Lung (tissue), 12 donors: ENCODE measurements around the gene C1QTNF3. TPM values are rescaled to one million over a fixed set of nuclear protein-coding genes. Genes with fewer than 3 reads are reported as not detected.

Experiments
- ATAC-seq: fragments of 200-7000 bp; cut with Tn5 transposase; one replicate; pipeline ENCODE4 v1.9.1; 2020; ENCODE audit warnings: moderate number of reproducible peaks; ENCODE audit not compliant: insufficient read depth, low FRiP score
- DNase-seq, 3 donors: peaks; one replicate each; pipeline ENCODE4 v3.0.0-alpha.2; 2013 to 2017
- H3K27ac ChIP-seq, 2 donors: one replicate each; pipeline ENCODE4 v1.5.1; 2013; ENCODE audit warnings: mild to moderate bottlenecking in 2 of 2, moderate library complexity in 2 of 2, control low read depth in 1 of 2, inconsistent platforms in 1 of 2, low read depth in 1 of 2, low read length in 1 of 2
- H3K27me3 ChIP-seq, 3 donors: one replicate each; pipeline ENCODE4 v1.5.1; 2013; ENCODE audit warnings: low read length in 2 of 3; ENCODE audit not compliant: control insufficient read depth in 3 of 3, insufficient read depth in 3 of 3
- H3K36me3 ChIP-seq, 4 donors: one replicate each; pipeline ENCODE4 v1.5.1; 2013; ENCODE audit warnings: low read length in 4 of 4, mild to moderate bottlenecking in 1 of 4, moderate library complexity in 1 of 4; ENCODE audit not compliant: control insufficient read depth in 4 of 4, insufficient read depth in 4 of 4
- H3K4me1 ChIP-seq, 5 donors: one replicate each; pipeline ENCODE4 v1.5.1; 2013; ENCODE audit warnings: low read length in 5 of 5, mild to moderate bottlenecking in 2 of 5, moderate library complexity in 1 of 5; ENCODE audit not compliant: control insufficient read depth in 5 of 5, insufficient read depth in 5 of 5
- H3K4me3 ChIP-seq: one replicate; pipeline ENCODE4 v1.5.1; 2013; ENCODE audit warnings: mild to moderate bottlenecking, control low read depth, moderate library complexity
- H3K9ac ChIP-seq, 2 donors: one replicate each; pipeline ENCODE4 v1.5.1; 2013; ENCODE audit warnings: low read length in 2 of 2, control low read depth in 1 of 2; ENCODE audit not compliant: insufficient read depth in 1 of 2
- H3K9me3 ChIP-seq, 4 donors: one replicate each; pipeline ENCODE4 v1.5.1; 2013; ENCODE audit warnings: low read length in 3 of 4, mild to moderate bottlenecking in 1 of 4, moderate library complexity in 1 of 4; ENCODE audit not compliant: control insufficient read depth in 4 of 4, insufficient read depth in 3 of 4
- CTCF ChIP-seq: IDR thresholded peaks from 2 replicates; pipeline ENCODE4 v1.5.1; 2012; ENCODE audit warnings: mild to moderate bottlenecking; ENCODE audit errors: control extremely low read depth, extremely low read depth
- WGBS, 2 donors: extraction: QIAGEN DNeasy Blood & Tissue Kit; methylation state at CpG; one replicate each; pipeline ENCODE4 v1.1.7; 2013; 5-methylcytosine and 5-hydroxymethylcytosine counted together
- polyA plus RNA-seq, 2 donors: library from polyadenylated mRNA; stranded (reverse); fragments of 200-250 nt; gene quantifications; one replicate each; pipeline ENCODE4 v1.2.1, GENCODE V29; 2013
- total RNA-seq, 2 donors: library from RNA; depleted of rRNA in 1 of 2; stranded (reverse); fragments of >200 nt in 1 of 2; gene quantifications; one replicate each; pipeline ENCODE4 v1.2.1, GENCODE V29; 2014 to 2021
- donor health status: control.
- donor health status: control.
- donor health status: Bipolar disorder and iron deficiency.
- donor health status: healthy.
- donor health status: DM: yes; HTN: yes; CAD: no.

Gene C1QTNF3
- total and polyA plus RNA-seq, 4 donors: 0.92 to 20.3 (median 3.9) TPM

- H3K4me1 ChIP-seq: peaks cover 0 to 6% (median 0%) of the 10 kb centered on the region in 5 donors
- H3K36me3 ChIP-seq: peaks cover 0 to 11% (median 9%) of the 10 kb centered on the region in 4 donors
- H3K4me3 ChIP-seq: no peak overlapping the region
- no peaks in the 10 kb centered on the region for H3K27me3 ChIP-seq
- DNase-seq: no peak
- H3K9me3 ChIP-seq: no peaks in the 10 kb centered on the region
- no peak overlapping the region for H3K9ac ChIP-seq
- H3K27ac ChIP-seq: no peak overlapping the region
- TF ChIP-seq CTCF: no peak
- ATAC-seq: no peak
- 91 to 92% methylated on average over 2 of the region's 2 CpGs for WGBS, 2 donors
These were observed 50.1 kb downstream of the C1QTNF3 start for GRCh38 chr5:33992864-33993263.

DNA sequence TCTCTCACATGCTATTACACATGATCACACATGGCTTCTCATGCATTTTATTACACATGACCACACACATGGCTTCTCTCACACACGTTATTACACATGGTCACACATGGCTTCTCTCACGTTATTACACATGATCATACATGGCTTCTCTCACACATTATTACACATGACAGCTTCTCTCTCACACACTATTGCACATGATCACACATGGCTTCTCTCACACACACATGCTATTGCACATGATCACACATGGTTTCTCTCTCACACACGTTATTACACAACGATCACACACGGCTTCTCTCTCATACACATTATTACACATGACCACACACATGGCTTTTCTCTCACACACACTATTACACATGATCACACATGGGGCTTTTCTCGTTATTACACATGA is 57.6 kb downstream of the C1QTNF3 start:
- Histone ChIP-seq H3K9ac (no peak overlapping the region), H3K36me3 (peaks cover 0 to 12% (median 8%) of the 10 kb centered on the region in 4 donors), H3K4me1 (peaks cover 0 to 7% (median 0%) of the 10 kb centered on the region in 5 donors), H3K4me3 (no peak overlapping the region), H3K9me3 (no peaks in the 10 kb centered on the region), H3K27ac (no peak overlapping the region), H3K27me3 (no peaks in the 10 kb centered on the region)
- 96% methylated on average over 6 of the region's 6 CpGs for WGBS, 2 donors
- ATAC-seq (no peak), DNase-seq (no peak)
- TF ChIP-seq CTCF: no peak

DNA sequence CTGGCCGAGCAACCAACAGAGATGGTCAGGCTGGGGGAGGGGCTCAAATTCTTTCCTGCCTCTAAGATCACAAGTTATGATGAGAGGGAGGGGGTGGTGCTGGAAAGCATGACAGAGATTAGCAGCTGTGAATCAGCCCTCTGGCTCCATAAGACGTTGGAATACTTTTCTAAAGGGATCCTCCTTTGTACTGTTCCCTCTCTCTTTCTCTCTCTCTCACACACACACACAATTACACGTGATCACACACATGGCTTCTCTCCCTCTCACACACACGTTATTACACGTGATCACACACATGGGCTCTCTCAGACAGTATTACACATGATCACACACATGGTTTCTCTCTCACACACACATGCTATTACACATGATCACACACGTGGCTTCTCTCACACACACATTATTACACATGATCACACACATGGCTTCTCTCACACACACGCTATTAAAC is 58.3 kb downstream of the C1QTNF3 start, which contains the start of gene SLC45A2:
TSS of gene SLC45A2 (minus strand) at position 23 of the 454 bp plus-strand sequence. CDS start 110 bp downstream, outside the sequence.
- TF ChIP-seq CTCF: no peak
- Histone ChIP-seq H3K9me3 (no peaks in the 10 kb centered on the region), H3K36me3 (peaks cover 0 to 12% (median 7%) of the 10 kb centered on the region in 4 donors), H3K9ac (no peak within 1 kb of the TSS), H3K4me1 (peaks cover 0 to 7% (median 0%) of the 10 kb centered on the region in 5 donors), H3K27ac (no peak within 1 kb of the TSS), H3K4me3 (no peak within 1 kb of the TSS), H3K27me3 (no peaks in the 10 kb centered on the region)
- peak in 1 of 3 donors; percentile 23 for DNase-seq
- WGBS, 2 donors: 80 to 83% methylated on average over 7 of the region's 7 CpGs
- ATAC-seq: no peak

DNA sequence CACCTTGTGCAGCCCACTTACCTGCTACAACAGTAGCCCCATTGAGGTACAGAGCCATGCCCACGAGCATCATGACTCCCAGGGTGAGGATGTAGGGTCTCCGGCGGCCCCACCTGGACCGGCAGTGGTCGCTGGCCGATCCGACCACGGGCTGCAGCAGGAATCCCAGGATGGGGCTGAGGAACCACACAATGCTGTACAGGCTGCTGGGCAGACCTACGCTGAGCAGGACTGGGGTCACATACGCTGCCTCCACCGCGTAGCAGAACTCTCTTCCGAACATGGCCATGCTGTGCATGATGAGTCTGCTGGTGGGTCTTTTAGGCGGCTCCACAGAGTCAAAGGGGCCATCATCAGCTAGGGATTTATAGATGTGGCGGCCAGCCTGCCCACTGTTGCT is 58.8 kb downstream of the C1QTNF3 start:
- Histone ChIP-seq H3K4me3 (no peak overlapping the region), H3K4me1 (peaks cover 0 to 7% (median 0%) of the 10 kb centered on the region in 5 donors), H3K27me3 (no peaks in the 10 kb centered on the region), H3K36me3 (peaks cover 0 to 12% (median 6%) of the 10 kb centered on the region in 4 donors), H3K9me3 (no peaks in the 10 kb centered on the region), H3K27ac (no peak overlapping the region), H3K9ac (no peak overlapping the region)
- 97 to 98% methylated on average over 15 of the region's 15 CpGs for WGBS, 2 donors
- DNase-seq: no peak
- ATAC-seq: no peak
- no peak for TF ChIP-seq CTCF
